C4-2B (cell line): Measurements from ENCODE around the gene PTPRN2.

Source experiments
- H3K27ac ChIP-seq: fragments of 450-650 bp; 2 replicates; pipeline ENCODE4 v1.5.1; 2017
- CTCF ChIP-seq: fragments of 450-650 bp; conservative IDR thresholded peaks from 2 replicates; pipeline ENCODE4 v1.5.1; 2017; ENCODE audit warnings: mild to moderate bottlenecking
- ZFX ChIP-seq: fragments of 450-650 bp; IDR thresholded peaks from 2 replicates; pipeline ENCODE4 v1.6.1; 2017

Gene PTPRN2

GRCh38 chr7:158617737-158618128 is 30.1 kb upstream of the PTPRN2 start:
- no peak overlapping the region for H3K27ac ChIP-seq
- TF ChIP-seq ZFX (no peak), CTCF (no peak)

GRCh38 chr7:158616050-158616449 is 28.4 kb upstream of the PTPRN2 start:
- no peak for TF ChIP-seq CTCF
- TF ChIP-seq ZFX: no peak
- H3K27ac ChIP-seq: no peak overlapping the region

GRCh38 chr7:158614700-158615099 is 27.1 kb upstream of the PTPRN2 start:
- no peak overlapping the region for H3K27ac ChIP-seq
- TF ChIP-seq ZFX (no peak), CTCF (no peak)

GRCh38 chr7:158613481-158613880 is 25.9 kb upstream of the PTPRN2 start:
- H3K27ac ChIP-seq: no peak overlapping the region
- TF ChIP-seq ZFX: no peak
- TF ChIP-seq CTCF: no peak

- H3K27ac ChIP-seq: no peak overlapping the region
- no peak for TF ChIP-seq ZFX
- TF ChIP-seq CTCF: no peak
Measured at GRCh38 chr7:158612546-158612945, 24.9 kb upstream of the PTPRN2 start.

GRCh38 chr7:158611541-158611940 is 23.9 kb upstream of the PTPRN2 start:
- H3K27ac ChIP-seq: no peak overlapping the region
- TF ChIP-seq CTCF: no peak
- no peak for TF ChIP-seq ZFX

GRCh38 chr7:158609313-158609974 is 21.8 kb upstream of the PTPRN2 start:
- H3K27ac ChIP-seq: no peak overlapping the region
- TF ChIP-seq CTCF (no peak), ZFX (no peak)
